Common myeloid progenitor, CD34-positive (primary cell): Measurements from ENCODE around the gene MYO18B.

ENCODE experiments used
- CTCF ChIA-PET: fragments of 350-600 bp; sonication (Branson Sonifier 250); formaldehyde crosslinking; loops from one replicate; lab custom pipeline; 2021; ENCODE audit warnings: antibody characterized with exemption; lab: Charles Lee
- POLR2A ChIA-PET: fragments of 350-600 bp; sonication (Branson Sonifier 250); formaldehyde crosslinking; loops from one replicate; lab custom pipeline; 2021; ENCODE audit warnings: antibody characterized with exemption; lab: Charles Lee
- DNase-seq, 3 donors: peaks; one replicate each; pipeline versions ENCODE4 v3.0.0 to v3.0.0-alpha.2; 2013
- H3K27ac ChIP-seq, 2 experiments: 1 replicate in 1 of 2; 2 replicates in 1 of 2; pipeline ENCODE4 v1.7.0; 2013; ENCODE audit warnings: inconsistent platforms in 2 of 2, low read length in 2 of 2, mild to moderate bottlenecking in 2 of 2, low read depth in 1 of 2, moderate library complexity in 1 of 2; ENCODE audit not compliant: severe bottlenecking in 2 of 2, insufficient read depth in 1 of 2, poor library complexity in 1 of 2
- H3K27me3 ChIP-seq, 5 experiments: replicated peaks in 2 of 5; 1 replicate in 3 of 5; 2 replicates in 2 of 5; pipeline versions ENCODE4 v1.6.1 to v1.7.0; 2013; ENCODE audit warnings: low read length in 4 of 5, mild to moderate bottlenecking in 2 of 5, moderate library complexity in 2 of 5, inconsistent platforms in 1 of 5; ENCODE audit not compliant: insufficient read depth in 5 of 5, control insufficient read depth in 4 of 5
- H3K36me3 ChIP-seq, 4 experiments: 1 replicate in 2 of 4; 2 replicates in 2 of 4; pipeline versions ENCODE4 v1.6.1 to v1.7.0; 2013; ENCODE audit warnings: low read length in 3 of 4, control low read depth in 1 of 4, mild to moderate bottlenecking in 1 of 4; ENCODE audit not compliant: control insufficient read depth in 4 of 4, insufficient read depth in 4 of 4
- H3K4me1 ChIP-seq, 4 experiments: 1 replicate in 3 of 4; 2 replicates in 1 of 4; pipeline versions ENCODE4 v1.6.1 to v1.7.1; 2013; ENCODE audit warnings: low read length in 3 of 4, mild to moderate bottlenecking in 3 of 4, control low read depth in 1 of 4, inconsistent platforms in 1 of 4, moderate library complexity in 1 of 4; ENCODE audit not compliant: control insufficient read depth in 4 of 4, insufficient read depth in 4 of 4; ENCODE audit errors: control extremely low read depth in 1 of 4
- H3K4me3 ChIP-seq, 7 experiments: 1 replicate in 4 of 7; 2 replicates in 3 of 7; pipeline versions ENCODE4 v1.5.1 to v1.7.0; 2013; ENCODE audit warnings: mild to moderate bottlenecking in 7 of 7, low read length in 6 of 7, moderate library complexity in 6 of 7, inconsistent platforms in 2 of 7, low read depth in 2 of 7, control low read depth in 1 of 7; ENCODE audit not compliant: insufficient read depth in 4 of 7, control insufficient read depth in 1 of 7; ENCODE audit errors: extremely low read depth in 1 of 7
- H3K9me3 ChIP-seq, 5 experiments: 1 replicate in 4 of 5; 2 replicates in 1 of 5; pipeline versions ENCODE4 v1.6.1 to v1.7.1; 2013; ENCODE audit warnings: low read length in 4 of 5, mild to moderate bottlenecking in 2 of 5, inconsistent platforms in 1 of 5, low read depth in 1 of 5, moderate library complexity in 1 of 5; ENCODE audit not compliant: control insufficient read depth in 4 of 5, insufficient read depth in 2 of 5; ENCODE audit errors: control extremely low read depth in 1 of 5
- WGBS: methylation state at CpG from one replicate; pipeline ENCODE4 v1.1.5; 2013; ENCODE audit not compliant: insufficient coverage; 5-methylcytosine and 5-hydroxymethylcytosine counted together

Gene MYO18B

DNA sequence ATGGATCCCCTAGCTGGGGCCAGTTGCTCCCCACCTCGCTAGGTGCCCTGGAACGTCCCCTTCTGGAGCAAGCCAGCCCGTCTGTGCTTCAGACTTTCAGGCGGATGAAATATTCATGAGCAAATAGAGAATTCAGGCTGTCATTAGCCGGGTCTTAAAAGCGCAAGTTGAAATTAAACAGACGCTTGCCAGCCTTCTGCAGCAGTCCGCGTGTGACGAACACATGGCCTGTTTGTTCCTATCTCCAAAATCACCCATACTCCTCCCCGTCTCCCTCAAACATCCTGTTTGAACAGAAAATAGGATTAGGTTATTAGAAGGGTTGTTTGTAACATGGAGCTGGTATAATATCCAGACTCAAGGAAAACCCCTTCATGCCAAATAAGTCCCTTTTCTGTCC is 38.7 kb downstream of the MYO18B start:
- peaks cover 0 to 2% (median 0%) of the 10 kb centered on the region in 4 experiments for H3K4me1 ChIP-seq
- no peaks in the 10 kb centered on the region for H3K9me3 ChIP-seq
- ChIA-PET POLR2A (no interaction called here), CTCF (interaction anchor here (0.6 kb wide), 1 partner anchor 611 kb away, joined by 3 read pairs; no protein-coding TSS in a partner anchor)
- DNase-seq: no peak
- WGBS: 94% methylated on average over 7 of the region's 11 CpGs
- H3K36me3 ChIP-seq: no peaks in the 10 kb centered on the region
- H3K27ac ChIP-seq: no peak overlapping the region
- no peak overlapping the region for H3K4me3 ChIP-seq
- H3K27me3 ChIP-seq: peaks cover 0 to 3% (median 0%) of the 10 kb centered on the region in 5 experiments

DNA sequence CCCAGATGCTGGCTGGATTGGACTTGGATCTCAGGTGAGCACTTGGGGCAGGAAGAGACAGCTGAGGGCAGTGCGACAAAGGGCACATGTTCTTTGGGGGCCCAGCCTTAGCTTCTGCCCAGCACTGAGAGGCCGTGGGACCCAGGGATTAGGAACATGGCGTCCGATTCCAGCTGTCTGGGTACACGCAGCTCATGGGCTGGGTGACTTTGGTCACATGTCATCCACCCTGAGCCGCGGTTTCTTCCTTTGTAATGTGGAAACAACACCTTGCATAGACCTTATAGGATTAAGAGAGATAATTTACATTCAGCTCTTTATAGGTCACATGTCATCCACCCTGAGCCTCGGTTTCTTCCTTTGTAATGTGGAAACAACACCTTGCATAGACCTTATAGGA is 39.8 kb downstream of the MYO18B start:
- Histone ChIP-seq H3K9me3 (no peaks in the 10 kb centered on the region), H3K27me3 (peaks cover 0 to 2% (median 0%) of the 10 kb centered on the region in 5 experiments), H3K36me3 (no peaks in the 10 kb centered on the region), H3K4me3 (no peak overlapping the region), H3K27ac (no peak overlapping the region), H3K4me1 (peaks cover 0 to 2% (median 0%) of the 10 kb centered on the region in 4 experiments)
- POLR2A ChIA-PET: no interaction called here
- 97% methylated on average over 5 of the region's 8 CpGs for WGBS
- CTCF ChIA-PET: no interaction called here
- no peak for DNase-seq

DNA sequence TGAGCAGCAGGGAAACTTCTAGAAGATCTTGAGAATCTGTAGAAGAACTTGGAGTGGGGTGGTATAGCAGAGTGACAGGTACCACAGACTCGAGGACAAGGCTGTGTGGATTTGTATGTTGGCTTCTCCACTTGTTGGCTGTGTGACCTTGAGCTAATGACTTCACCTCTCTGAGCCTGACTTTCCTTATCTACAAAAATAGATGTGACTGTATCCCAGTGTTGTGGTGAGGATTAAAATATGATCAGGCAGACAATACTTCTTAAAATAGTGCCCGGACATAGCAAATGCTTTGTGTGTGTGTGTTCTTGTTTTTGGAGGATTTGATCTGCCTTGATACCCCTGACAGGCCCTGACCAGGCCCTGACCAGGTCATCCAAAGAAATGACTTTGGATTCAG is 40.8 kb downstream of the MYO18B start:
- no peaks in the 10 kb centered on the region for H3K36me3 ChIP-seq
- ChIA-PET POLR2A (no interaction called here), CTCF (interaction anchor here (0.6 kb wide), 1 partner anchor 235 kb away, joined by 3 read pairs; no protein-coding TSS in a partner anchor)
- H3K27me3 ChIP-seq: peaks cover 0 to 5% (median 0%) of the 10 kb centered on the region in 5 experiments
- H3K4me1 ChIP-seq: peaks cover 0 to 2% (median 0%) of the 10 kb centered on the region in 4 experiments
- no peaks in the 10 kb centered on the region for H3K9me3 ChIP-seq
- WGBS: no CpG with 5 or more reads among the region's 2 CpGs
- no peak overlapping the region for H3K4me3 ChIP-seq
- no peak for DNase-seq
- no peak overlapping the region for H3K27ac ChIP-seq

DNA sequence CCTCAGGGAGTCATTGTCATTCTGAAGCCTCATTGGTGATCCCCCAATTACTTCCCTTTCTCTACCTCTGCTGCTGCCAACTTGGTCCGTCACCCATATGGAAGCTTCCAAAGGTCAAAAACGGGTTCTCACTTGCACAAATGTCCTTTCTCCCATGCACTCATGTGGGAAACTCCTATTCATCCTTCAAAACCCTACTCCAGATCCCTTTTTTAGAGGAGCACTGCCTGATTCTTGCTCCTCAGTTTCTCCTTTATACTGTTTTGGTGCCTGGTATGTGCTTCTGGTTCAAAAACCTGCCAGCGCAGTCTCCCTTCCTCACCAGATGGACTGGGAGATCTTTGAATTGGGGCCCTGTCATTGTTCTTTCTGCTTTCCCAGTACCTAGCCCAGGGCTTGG is 41.9 kb downstream of the MYO18B start:
- Histone ChIP-seq H3K4me1 (peaks cover 0 to 2% (median 0%) of the 10 kb centered on the region in 4 experiments), H3K27ac (no peak overlapping the region), H3K36me3 (no peaks in the 10 kb centered on the region), H3K4me3 (no peak overlapping the region), H3K9me3 (no peaks in the 10 kb centered on the region), H3K27me3 (peaks cover 0 to 5% (median 3%) of the 10 kb centered on the region in 5 experiments)
- 100% methylated on average over 3 of the region's 3 CpGs for WGBS
- no peak for DNase-seq
- ChIA-PET CTCF (no interaction called here), POLR2A (no interaction called here)

DNA sequence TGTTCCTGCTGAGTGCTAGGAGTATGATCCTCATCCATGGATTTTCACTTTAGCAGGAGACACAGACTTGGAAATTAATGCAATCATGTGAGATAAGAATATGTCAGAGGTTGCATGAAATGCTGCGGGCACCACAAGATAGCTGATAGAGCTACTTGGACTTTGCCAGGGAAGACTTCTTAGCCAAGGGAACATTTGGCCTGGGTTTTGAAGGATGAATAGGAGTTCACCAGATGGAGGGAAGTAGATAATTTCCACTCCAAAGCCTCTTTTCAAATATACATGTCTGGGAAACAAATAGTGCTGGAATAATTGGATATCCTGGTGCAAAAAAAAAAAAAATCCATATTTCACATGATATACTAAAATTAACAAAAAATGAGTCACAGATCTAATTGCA is 44.2 kb downstream of the MYO18B start:
- Histone ChIP-seq H3K4me1 (no peaks in the 10 kb centered on the region), H3K4me3 (no peak overlapping the region), H3K27ac (no peak overlapping the region), H3K27me3 (peaks cover 0 to 5% (median 3%) of the 10 kb centered on the region in 5 experiments), H3K9me3 (no peaks in the 10 kb centered on the region), H3K36me3 (no peaks in the 10 kb centered on the region)
- ChIA-PET POLR2A (no interaction called here), CTCF (interaction anchor here (0.6 kb wide), 1 partner anchor 10 kb away, joined by 5 read pairs; no protein-coding TSS in a partner anchor)
- DNase-seq: no peak
- WGBS: 100% methylated on average over 1 of the region's 1 CpG

DNA sequence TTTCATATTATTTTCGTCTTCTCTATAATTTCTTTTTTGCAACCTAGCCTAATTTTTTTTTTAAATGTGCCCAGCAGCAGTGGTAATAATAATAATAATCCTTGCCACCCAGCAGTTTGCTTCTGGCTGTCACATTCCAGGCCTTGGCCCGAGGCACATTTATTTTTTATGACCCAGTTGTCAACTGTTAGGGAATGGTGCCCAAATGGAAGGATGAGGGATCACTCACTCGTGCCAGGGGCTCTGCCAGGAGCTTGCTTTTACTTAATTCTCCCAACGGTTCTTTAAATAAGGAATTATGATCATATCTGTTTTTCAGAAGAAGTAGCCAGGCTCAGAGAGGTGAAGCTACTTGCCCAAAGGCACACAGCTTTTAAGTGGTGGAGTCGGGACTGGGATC is 49.6 kb downstream of the MYO18B start:
- Histone ChIP-seq H3K36me3 (no peaks in the 10 kb centered on the region), H3K27ac (no peak overlapping the region), H3K4me1 (no peaks in the 10 kb centered on the region), H3K9me3 (no peaks in the 10 kb centered on the region), H3K4me3 (no peak overlapping the region), H3K27me3 (peaks cover 0 to 3% (median 3%) of the 10 kb centered on the region in 5 experiments)
- no peak for DNase-seq
- POLR2A ChIA-PET: no interaction called here
- 74% methylated on average over 5 of the region's 5 CpGs for WGBS
- CTCF ChIA-PET: no interaction called here

DNA sequence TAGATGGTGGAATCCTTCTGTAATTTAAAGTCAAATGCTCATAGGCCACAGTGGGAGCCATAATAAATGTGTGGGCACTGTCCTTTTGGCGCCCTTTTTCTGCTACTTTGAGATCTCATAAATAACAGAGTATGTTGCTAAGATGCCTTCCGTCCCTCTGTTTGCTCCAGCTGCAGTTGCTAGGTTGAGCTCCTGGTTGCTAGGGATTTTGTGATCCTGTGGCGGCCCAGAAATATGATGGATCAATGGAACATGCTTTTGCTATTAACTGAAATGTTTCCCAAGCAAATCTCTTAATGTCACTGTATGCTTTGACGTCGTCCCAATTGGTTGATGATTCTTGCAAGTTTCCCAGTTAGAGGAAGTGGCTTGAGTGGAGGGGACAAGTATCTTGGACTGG is 53.5 kb downstream of the MYO18B start:
- H3K9me3 ChIP-seq: no peaks in the 10 kb centered on the region
- no peaks in the 10 kb centered on the region for H3K4me1 ChIP-seq
- H3K27ac ChIP-seq: no peak overlapping the region
- 86% methylated on average over 3 of the region's 5 CpGs for WGBS
- peaks cover 0 to 6% (median 0%) of the 10 kb centered on the region in 5 experiments for H3K27me3 ChIP-seq
- CTCF ChIA-PET: interaction anchor here (0.5 kb wide), 1 partner anchor 9 kb away, joined by 5 read pairs; no protein-coding TSS in a partner anchor
- DNase-seq: no peak
- no peaks in the 10 kb centered on the region for H3K36me3 ChIP-seq
- H3K4me3 ChIP-seq: no peak overlapping the region
- POLR2A ChIA-PET: no interaction called here
